Stomach (tissue), 9 donors: ENCODE results near the gene CCDC183. TPM values are rescaled to one million over a fixed set of nuclear protein-coding genes. Genes with fewer than 3 reads are reported as not detected.

ENCODE experiments used
- DNase-seq, 2 donors: peaks; one replicate each; pipeline versions ENCODE4 v3.0.0 to v3.0.0-alpha.2; 2013 to 2019
- H3K27ac ChIP-seq, 5 donors: fragments of 200-600 bp in 4 of 5; sonication (generic) in 4 of 5; one replicate each; pipeline ENCODE4 v1.5.1; 2013 to 2019; ENCODE audit warnings: mild to moderate bottlenecking in 1 of 5, moderate library complexity in 1 of 5
- H3K27me3 ChIP-seq, 3 donors: fragments of 200-600 bp; sonication (generic); one replicate each; pipeline ENCODE4 v1.5.1; 2017 to 2019; ENCODE audit warnings: mixed run types in 1 of 3
- H3K36me3 ChIP-seq, 4 donors: fragments of 200-600 bp; sonication (generic); 1 replicate in 3 of 4; 2 replicates in 1 of 4; pipeline ENCODE4 v1.5.1; 2016 to 2019
- H3K4me1 ChIP-seq, 4 donors: fragments of 200-600 bp; sonication (generic); one replicate each; pipeline ENCODE4 v1.5.1; 2016 to 2019
- H3K4me3 ChIP-seq, 4 donors: fragments of 200-600 bp; sonication (generic) in 3 of 4; one replicate each; pipeline ENCODE4 v1.5.1; 2016 to 2019; ENCODE audit warnings: mild to moderate bottlenecking in 1 of 4
- H3K9me3 ChIP-seq, 4 donors: fragments of 200-600 bp; sonication (generic); one replicate each; pipeline ENCODE4 v1.5.1; 2016 to 2019
- EP300 ChIP-seq: sonication (generic); formaldehyde crosslinking; IDR thresholded peaks from one replicate; pipeline ENCODE4 v1.6.1; 2017; ENCODE audit warnings: antibody characterized with exemption
- POLR2A ChIP-seq, 4 donors: fragments of 450-650 bp; IDR thresholded peaks; one replicate each; pipeline ENCODE4 v1.6.1; 2016; ENCODE audit warnings: antibody characterized with exemption in 4 of 4, control low read depth in 2 of 4, mild to moderate bottlenecking in 1 of 4, moderate library complexity in 1 of 4
- POLR2AphosphoS5 ChIP-seq, 3 donors: sonication (generic); formaldehyde crosslinking; IDR thresholded peaks; one replicate each; pipeline ENCODE4 v1.6.1; 2016; ENCODE audit warnings: antibody characterized with exemption in 3 of 3
- WGBS, 5 donors: extraction: QIAGEN DNeasy Blood & Tissue Kit in 3 of 5; methylation state at CpG; one replicate each; pipeline versions ENCODE4 v1.1.5 to v1.1.7; 2013 to 2018; 5-methylcytosine and 5-hydroxymethylcytosine counted together
- intact Hi-C: fragments of 100-400 bp; cut with DNase I; formaldehyde crosslinking; loops from one replicate; pipeline ENCODE4 v1.15.1; 2023; ENCODE audit warnings: low total_unique reads
- polyA plus RNA-seq, 3 donors: library from polyadenylated mRNA; stranded (reverse); fragments of 200-250 nt; gene quantifications; one replicate each; pipeline ENCODE4 v1.2.3, GENCODE V29; 2013
- total RNA-seq, 5 donors: library from RNA; depleted of rRNA; stranded (reverse); fragments of >200 nt; gene quantifications; one replicate each; pipeline versions ENCODE4 v1.1.0 to v1.2.3, GENCODE V29; 2014 to 2016
- TF ChIP-seq, protein P1 (sequence below), 7 experiments: fragments of 450-650 bp in 4 of 7; fragments of 200-600 bp in 3 of 7; sonication (generic) in 3 of 7; IDR thresholded peaks; one replicate each; pipeline ENCODE4 v1.5.1; 2016 to 2019; ENCODE audit warnings: antibody characterized with exemption in 7 of 7, control low read depth in 2 of 7, mild to moderate bottlenecking in 1 of 7
- donor health status: healthy with polysubstance abuse.
- donor health status: Bipolar disorder and iron deficiency.
- donor health status: healthy.

Gene CCDC183
- total and polyA plus RNA-seq, 8 donors = 1.2 to 53.0 (median 4.7) TPM

GRCh38 chr9:136852664-136853595 is 56.8 kb downstream of the CCDC183 start:
- TF ChIP-seq EP300 (no peak), POLR2A (IDR thresholded peaks at IDR 0.05) (no peak), POLR2AphosphoS5 (IDR thresholded peaks at IDR 0.05) (no peak)
- TF ChIP-seq, protein P1, sequence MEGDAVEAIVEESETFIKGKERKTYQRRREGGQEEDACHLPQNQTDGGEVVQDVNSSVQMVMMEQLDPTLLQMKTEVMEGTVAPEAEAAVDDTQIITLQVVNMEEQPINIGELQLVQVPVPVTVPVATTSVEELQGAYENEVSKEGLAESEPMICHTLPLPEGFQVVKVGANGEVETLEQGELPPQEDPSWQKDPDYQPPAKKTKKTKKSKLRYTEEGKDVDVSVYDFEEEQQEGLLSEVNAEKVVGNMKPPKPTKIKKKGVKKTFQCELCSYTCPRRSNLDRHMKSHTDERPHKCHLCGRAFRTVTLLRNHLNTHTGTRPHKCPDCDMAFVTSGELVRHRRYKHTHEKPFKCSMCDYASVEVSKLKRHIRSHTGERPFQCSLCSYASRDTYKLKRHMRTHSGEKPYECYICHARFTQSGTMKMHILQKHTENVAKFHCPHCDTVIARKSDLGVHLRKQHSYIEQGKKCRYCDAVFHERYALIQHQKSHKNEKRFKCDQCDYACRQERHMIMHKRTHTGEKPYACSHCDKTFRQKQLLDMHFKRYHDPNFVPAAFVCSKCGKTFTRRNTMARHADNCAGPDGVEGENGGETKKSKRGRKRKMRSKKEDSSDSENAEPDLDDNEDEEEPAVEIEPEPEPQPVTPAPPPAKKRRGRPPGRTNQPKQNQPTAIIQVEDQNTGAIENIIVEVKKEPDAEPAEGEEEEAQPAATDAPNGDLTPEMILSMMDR (IDR thresholded peaks at IDR 0.05) = no peak
- Histone ChIP-seq H3K27me3 (peaks cover 0 to 7% (median 0%) of the 10 kb centered on the region in 3 donors), H3K27ac (no peak overlapping the region), H3K9me3 (no peaks in the 10 kb centered on the region), H3K36me3 (peaks cover 8 to 12% (median 10%) of the 10 kb centered on the region in 4 donors), H3K4me3 (no peak overlapping the region), H3K4me1 (peaks cover 23 to 77% (median 68%) of the 10 kb centered on the region in 4 donors)
- WGBS, 5 donors = 64 to 85% (median 84%) methylated on average over 8 to 29 of the region's 29 CpGs
- intact Hi-C loops = loop anchor here (10.0 kb wide), 1 partner anchor 92 kb away; the partner anchor contains the start of genes C8G and FBXW5
- peak in 1 of 2 donors; percentile 16 for DNase-seq

DNA sequence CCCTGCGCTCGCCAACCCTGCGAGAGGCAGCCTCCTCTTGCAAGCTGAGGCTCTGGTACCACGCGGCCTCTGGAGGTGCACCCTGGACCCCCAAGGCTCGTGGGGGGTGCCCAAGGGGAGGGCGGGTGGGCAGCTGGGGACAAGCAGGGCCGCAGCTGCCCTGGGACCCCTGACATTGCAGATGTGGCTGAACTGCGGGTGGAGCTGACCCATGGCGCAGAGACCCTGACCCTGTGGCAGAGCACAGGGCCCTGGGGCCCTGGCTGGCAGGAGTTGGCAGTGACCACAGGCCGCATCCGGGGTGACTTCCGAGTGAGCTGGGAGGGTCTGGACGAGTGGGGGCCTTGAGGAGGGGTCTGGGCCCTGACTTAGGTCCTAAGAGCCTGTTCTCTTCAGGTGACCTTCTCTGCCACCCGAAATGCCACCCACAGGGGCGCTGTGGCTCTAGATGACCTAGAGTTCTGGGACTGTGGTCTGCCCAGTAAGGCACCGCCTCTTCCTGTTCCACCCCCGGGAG is 57.5 kb downstream of the CCDC183 start:
- TF ChIP-seq EP300 = no peak
- no peak for TF ChIP-seq POLR2AphosphoS5 (IDR thresholded peaks at IDR 0.05)
- TF ChIP-seq, protein P1 (IDR thresholded peaks at IDR 0.05) = no peak
- TF ChIP-seq POLR2A (IDR thresholded peaks at IDR 0.05) = no peak
- H3K27me3 ChIP-seq = no peaks in the 10 kb centered on the region
- peak in 1 of 2 donors; percentile 16 for DNase-seq
- intact Hi-C loops = loop anchor here (10.0 kb wide), 1 partner anchor 91 kb away; the partner anchor contains the start of genes C8G and FBXW5
- no peak overlapping the region for H3K27ac ChIP-seq
- H3K36me3 ChIP-seq = peaks cover 8 to 12% (median 10%) of the 10 kb centered on the region in 4 donors
- peaks cover 27 to 77% (median 68%) of the 10 kb centered on the region in 4 donors for H3K4me1 ChIP-seq
- 82 to 90% (median 86%) methylated on average over 8 to 18 of the region's 18 CpGs for WGBS, 5 donors
- no peaks in the 10 kb centered on the region for H3K9me3 ChIP-seq
- no peak overlapping the region for H3K4me3 ChIP-seq

DNA sequence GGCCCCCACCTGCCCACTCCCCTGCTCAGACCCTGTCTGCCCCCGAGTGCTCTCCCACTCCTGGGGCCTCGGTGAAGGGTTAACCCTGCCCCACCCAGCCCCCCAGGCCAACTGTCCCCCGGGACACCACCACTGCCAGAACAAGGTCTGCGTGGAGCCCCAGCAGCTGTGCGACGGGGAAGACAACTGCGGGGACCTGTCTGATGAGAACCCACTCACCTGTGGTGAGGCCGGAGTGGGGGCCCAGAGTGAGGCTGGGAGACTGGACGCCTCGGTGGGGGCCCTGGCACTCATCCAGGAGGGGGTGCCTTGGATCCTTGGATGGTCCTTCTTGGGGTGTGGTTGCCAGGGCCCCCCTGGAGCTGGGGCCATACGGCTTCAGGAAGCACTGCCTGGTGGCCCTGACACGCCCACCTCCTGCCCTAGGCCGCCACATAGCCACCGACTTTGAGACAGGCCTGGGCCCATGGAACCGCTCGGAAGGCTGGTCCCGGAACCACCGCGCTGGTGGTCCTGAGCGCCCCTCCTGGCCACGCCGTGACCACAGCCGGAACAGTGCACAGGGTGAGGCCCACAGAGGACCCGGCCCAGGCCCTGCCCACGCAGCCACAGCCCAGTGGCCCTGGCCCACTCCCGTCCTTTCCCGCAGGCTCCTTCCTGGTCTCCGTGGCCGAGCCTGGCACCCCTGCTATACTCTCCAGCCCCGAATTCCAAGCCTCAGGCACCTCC is 58.1 kb downstream of the CCDC183 start:
- 65 to 83% (median 70%) methylated on average over 10 to 30 of the region's 30 CpGs for WGBS, 5 donors
- H3K4me1 ChIP-seq = peaks cover 33 to 82% (median 73%) of the 10 kb centered on the region in 4 donors
- H3K27ac ChIP-seq = peak overlapping the region in 1 of 5 donors; percentile 5
- DNase-seq = peak in 1 of 2 donors; percentile 35
- no peaks in the 10 kb centered on the region for H3K27me3 ChIP-seq
- peaks cover 8 to 12% (median 10%) of the 10 kb centered on the region in 4 donors for H3K36me3 ChIP-seq
- intact Hi-C loops = loop anchor here (10.0 kb wide), 1 partner anchor 91 kb away; the partner anchor contains the start of genes C8G and FBXW5
- TF ChIP-seq, protein P1 (IDR thresholded peaks at IDR 0.05) = no peak
- no peak overlapping the region for H3K4me3 ChIP-seq
- no peaks in the 10 kb centered on the region for H3K9me3 ChIP-seq
